GM18873 (cell line): ENCODE results near the gene ETHE1.

ENCODE experiments used
- ATAC-seq: cut with Tn5 transposase; IDR thresholded peaks from one replicate; pipeline ENCODE4 v1.9.1; 2021; ENCODE audit warnings: mild to moderate bottlenecking, moderate library complexity, moderate number of reproducible peaks; ENCODE audit not compliant: unreplicated experiment, low FRiP score

The ETHE1 gene

GRCh38 chr19:43498233-43498842, 28.7 kb downstream of the ETHE1 start:
- ATAC-seq, result no peak

DNA sequence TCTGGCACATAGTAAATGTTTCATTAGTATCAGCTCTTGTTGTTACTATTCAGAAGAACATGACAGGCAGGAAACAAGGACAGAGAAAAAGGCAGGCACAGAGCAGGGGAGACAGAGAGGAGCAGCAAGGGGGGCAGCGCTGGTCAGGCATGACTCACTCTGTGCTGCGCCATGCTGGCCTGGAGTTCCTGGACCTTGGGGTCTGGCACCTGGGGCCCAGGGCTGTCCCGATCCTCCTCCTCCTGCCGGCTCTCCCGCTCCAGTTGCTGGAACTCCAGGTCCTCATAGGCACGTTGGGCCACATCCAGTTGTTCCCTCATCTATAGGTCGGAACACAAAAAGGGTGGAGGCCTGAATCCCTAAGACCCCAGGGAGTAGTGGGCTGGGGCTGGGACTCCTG, 30.0 kb downstream of the ETHE1 start:
- no peak for ATAC-seq

GRCh38 chr19:43495082-43495481, 31.9 kb downstream of the ETHE1 start:
- no peak for ATAC-seq

- no peak for ATAC-seq
These were observed 36.2 kb downstream of the ETHE1 start for GRCh38 chr19:43490759-43491158.

- no peak for ATAC-seq
These were observed 36.9 kb downstream of the ETHE1 start for GRCh38 chr19:43489979-43490599.

DNA sequence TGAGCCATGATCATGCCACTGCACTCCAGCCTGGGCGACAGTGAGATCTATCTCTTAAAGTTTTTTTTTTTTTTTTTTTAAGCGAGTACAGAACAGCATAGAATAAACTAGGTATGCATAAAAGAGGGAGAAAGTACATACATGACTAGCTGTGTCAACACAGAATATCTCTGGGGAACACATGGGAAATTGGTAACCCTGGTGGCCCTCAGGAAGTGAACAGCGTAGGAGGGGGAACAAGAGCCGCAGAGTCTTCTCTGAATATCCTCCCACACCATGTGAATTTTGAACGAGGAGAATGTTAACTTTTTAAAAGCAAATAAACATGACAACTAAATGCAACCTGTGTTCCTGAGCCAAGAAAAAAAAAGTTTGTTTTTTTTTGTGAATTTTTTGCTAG, 37.7 kb downstream of the ETHE1 start:
- ATAC-seq, result no peak

GRCh38 chr19:43488179-43488578, 38.8 kb downstream of the ETHE1 start:
- ATAC-seq, result no peak

- no peak for ATAC-seq
These were observed 40.6 kb downstream of the ETHE1 start for GRCh38 chr19:43486412-43486811.

DNA sequence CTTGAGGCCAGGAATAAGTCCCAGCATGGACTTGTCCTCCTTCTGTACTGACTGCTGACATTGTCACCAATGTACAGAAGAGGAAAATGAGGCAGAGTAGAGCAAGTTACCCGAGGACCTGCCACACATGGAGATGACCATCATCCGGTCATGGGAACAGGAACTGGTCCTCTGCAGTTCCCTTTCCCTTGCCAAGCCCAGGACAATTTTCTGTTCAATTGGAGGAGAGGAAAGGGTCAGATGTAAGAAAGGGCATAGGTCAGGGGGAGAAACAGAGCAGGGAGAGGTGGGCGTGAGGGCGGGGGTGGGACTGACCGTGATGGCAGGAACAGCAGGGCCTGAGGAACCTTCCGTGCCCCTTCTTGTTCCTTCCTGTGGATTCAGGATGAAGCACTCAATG, 41.0 kb downstream of the ETHE1 start:
- ATAC-seq, result no peak

GRCh38 chr19:43483281-43483680, 43.7 kb downstream of the ETHE1 start:
- no peak for ATAC-seq

GRCh38 chr19:43482193-43482592, 44.8 kb downstream of the ETHE1 start:
- ATAC-seq, result no peak

DNA sequence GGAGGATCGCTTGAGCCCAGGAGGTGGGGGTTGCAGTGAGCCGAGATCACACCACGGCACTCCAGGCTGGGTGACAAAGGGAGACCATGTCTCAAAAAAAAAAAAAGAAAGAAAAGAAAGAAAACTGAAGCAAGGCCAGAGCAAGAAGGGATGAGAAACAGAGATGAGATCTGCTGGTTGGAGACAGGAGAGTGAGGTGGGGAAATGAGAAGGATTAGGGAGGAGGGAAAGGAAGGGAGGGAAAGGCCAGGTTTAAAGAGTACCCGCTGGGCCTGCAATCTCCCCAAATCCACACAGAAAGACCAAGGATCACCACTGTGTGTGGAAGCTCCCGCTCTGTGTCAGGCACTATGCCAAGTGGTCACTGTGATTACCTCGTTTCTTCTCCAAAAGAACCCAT, 45.3 kb downstream of the ETHE1 start:
- no peak for ATAC-seq

- ATAC-seq, result no peak
These were observed 46.4 kb downstream of the ETHE1 start for GRCh38 chr19:43480574-43480973.

DNA sequence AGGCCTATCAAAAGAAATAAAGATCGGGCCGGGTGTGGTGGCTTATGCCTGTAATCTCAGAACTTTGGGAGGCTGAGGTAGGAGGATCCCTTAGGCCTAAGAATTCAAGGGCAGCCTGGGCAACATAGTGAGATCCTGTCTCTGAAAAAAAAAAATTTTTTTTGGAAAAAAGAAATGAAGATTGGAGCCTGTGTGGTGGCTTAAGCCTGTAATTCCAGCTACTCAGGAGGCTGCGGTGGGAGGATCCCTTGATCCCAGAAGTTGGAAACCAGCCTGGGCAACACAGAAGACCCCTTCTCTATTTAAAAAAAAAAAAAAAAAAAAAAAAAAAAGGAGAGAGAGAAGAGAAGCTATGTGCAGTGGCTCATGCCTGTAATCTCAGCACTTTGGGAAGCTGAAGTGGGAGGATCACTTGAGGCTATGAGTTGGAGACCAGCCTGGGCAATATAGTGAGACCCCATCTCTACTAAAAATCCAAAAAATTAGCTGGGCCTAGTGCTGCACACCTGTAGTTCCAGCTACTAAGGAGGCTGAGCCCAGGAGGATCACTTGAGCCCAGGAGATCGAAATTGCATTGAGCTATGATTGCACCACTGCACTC, 46.9 kb downstream of the ETHE1 start:
- ATAC-seq, result no peak

GRCh38 chr19:43479226-43479625, 47.8 kb downstream of the ETHE1 start:
- no peak for ATAC-seq

DNA sequence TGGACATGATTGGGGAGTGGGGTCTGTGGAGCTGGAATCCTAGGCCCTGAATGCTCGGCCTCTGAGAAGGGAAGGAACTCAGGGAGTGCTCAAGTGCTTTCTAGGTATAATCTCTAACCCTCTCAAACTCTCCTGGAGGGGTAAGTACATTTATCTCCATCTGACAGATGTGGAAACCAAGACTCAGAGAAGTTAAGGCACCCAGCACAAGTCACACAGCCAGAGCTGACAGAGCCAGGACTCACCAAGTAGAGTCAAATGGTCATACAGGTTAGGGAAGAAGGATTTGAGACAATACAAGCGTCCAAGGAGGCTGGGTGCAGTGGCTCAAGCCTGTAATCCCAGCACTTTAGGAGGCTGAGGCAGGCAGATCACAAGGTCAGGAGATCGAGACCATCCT, 48.7 kb downstream of the ETHE1 start:
- no peak for ATAC-seq

DNA sequence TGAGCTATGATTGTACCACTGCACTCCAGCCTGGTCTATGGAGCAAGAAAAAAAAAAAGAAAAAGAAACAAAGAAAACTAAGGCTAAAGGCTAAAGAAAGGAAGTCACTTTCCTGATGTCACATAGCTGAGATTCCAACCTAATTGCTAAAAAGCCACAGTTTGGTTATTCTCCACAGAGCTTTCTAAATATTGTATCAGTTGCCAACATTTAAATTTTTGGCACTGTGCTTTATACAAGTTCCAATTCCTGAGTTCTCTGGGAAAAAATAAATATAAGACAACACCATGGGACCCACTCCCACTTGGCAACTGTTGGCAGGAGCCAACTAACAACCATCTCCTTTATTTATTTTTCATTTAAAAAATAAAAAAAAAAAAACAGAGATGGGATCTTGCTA, 50.4 kb downstream of the ETHE1 start:
- ATAC-seq, result no peak

DNA sequence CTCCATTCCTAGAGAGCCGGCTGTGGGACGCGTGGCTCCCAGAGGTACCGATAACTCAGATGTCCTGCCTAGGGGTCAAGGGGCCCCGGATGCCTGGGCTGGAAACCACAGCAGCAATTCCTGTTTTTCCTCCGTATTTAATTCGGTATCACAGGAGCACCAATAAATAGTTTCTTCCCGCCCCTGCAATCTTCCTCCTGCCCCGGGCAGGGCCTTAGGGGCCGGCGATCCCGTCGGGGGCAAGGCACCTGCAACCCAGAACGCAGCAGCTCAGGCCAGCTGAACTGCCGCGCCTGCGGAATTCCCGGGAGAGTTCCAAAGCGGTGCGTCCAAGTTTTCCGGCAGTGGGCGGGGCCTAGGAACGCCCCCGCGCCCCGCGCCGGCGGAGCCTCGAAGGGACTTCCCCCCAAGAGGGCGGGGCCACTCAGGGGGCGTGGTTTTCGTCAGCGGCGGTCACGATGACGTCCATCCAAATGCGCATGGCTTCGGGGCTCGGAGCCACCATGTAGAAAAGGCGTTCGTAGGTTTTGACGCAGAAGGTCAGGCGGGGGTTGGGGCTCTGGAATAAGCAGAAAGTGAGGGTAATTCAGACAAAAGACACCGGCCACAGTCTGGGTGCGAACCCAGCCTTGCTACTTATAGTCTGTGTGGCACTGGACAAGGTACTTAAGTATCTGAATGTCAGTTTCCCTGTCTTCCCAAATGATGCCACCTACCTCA, 51.9 kb downstream of the ETHE1 start:
- ATAC-seq, result no peak

- ATAC-seq, result no peak
These were observed 52.5 kb downstream of the ETHE1 start for GRCh38 chr19:43474487-43474886.

GRCh38 chr19:43471091-43471490, 55.9 kb downstream of the ETHE1 start:
- ATAC-seq, result no peak

GRCh38 chr19:43470288-43470687, 56.7 kb downstream of the ETHE1 start:
- ATAC-seq, result no peak

DNA sequence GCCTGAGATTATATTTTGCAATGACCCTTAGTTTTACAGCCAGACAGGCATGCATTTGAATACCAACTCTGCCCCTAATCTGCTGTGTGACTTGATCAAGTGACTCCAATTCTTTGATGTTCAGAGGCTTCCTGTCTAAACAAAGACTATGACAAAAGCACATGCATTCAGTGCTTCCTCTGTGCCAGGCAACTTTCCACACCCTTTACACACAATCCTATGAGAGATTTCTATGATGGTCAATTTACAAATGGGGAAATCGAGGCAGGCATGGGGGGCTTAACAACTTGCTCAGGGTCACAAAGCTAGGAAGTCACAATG, 57.9 kb downstream of the ETHE1 start:
- no peak for ATAC-seq
